GM12878 (cell line): ENCODE data around the gene DPM2. TPM values are rescaled to one million over a fixed set of nuclear protein-coding genes. Genes with fewer than 3 reads are reported as not detected.

Experiments
- BMI1 ChIP-seq: fragments of 450-650 bp; IDR thresholded peaks from 2 replicates; pipeline ENCODE4 v1.6.1; 2016; ENCODE audit warnings: mild to moderate bottlenecking, moderate library complexity, borderline replicate concordance
- BRCA1 ChIP-seq: IDR thresholded peaks from 2 replicates; pipeline ENCODE4 v1.6.1; 2011; ENCODE audit warnings: low read depth, low read length, improper control_type of control experiment
- CHD4 ChIP-seq: fragments of 200-600 bp; sonication (generic); IDR thresholded peaks from 2 replicates; pipeline ENCODE4 v1.6.1; 2016; ENCODE audit warnings: mild to moderate bottlenecking
- CUX1 ChIP-seq: IDR thresholded peaks from 2 replicates; pipeline ENCODE4 v1.6.1; 2012; ENCODE audit warnings: improper control_type of control experiment, low read depth, low read length; ENCODE audit not compliant: insufficient replicate concordance
- ELK1 ChIP-seq: IDR thresholded peaks from 2 replicates; pipeline ENCODE4 v1.6.1; 2012; ENCODE audit warnings: low read depth, low read length, improper control_type of control experiment
- EZH2 ChIP-seq: IDR thresholded peaks from 2 replicates; pipeline ENCODE4 v1.6.1; 2012; ENCODE audit warnings: low read depth, mild to moderate bottlenecking, control low read depth, inconsistent platforms, low read length, borderline replicate concordance; ENCODE audit not compliant: control insufficient read depth
- FOS ChIP-seq: IDR thresholded peaks from 3 replicates; pipeline ENCODE4 v1.6.1; 2011; ENCODE audit warnings: borderline replicate concordance; ENCODE audit not compliant: insufficient read length; ENCODE audit errors: extremely low read depth
- HCFC1 ChIP-seq: fragments of 150-350 bp; IDR thresholded peaks from 2 replicates; pipeline ENCODE4 v1.6.1; 2014; ENCODE audit warnings: low read length
- JUNB ChIP-seq: IDR thresholded peaks from 2 replicates; pipeline ENCODE4 v1.6.1; 2016; ENCODE audit warnings: antibody characterized with exemption, mild to moderate bottlenecking
- KLF5 ChIP-seq: fragments of 450-650 bp; IDR thresholded peaks from 2 replicates; pipeline ENCODE4 v1.6.1; 2014; ENCODE audit warnings: mild to moderate bottlenecking; ENCODE audit not compliant: partially characterized antibody
- MTA3 ChIP-seq: IDR thresholded peaks from 2 replicates; pipeline ENCODE4 v1.6.1; 2012; ENCODE audit warnings: low read length, inconsistent platforms, borderline replicate concordance
- NBN ChIP-seq: fragments of 450-650 bp; IDR thresholded peaks from 2 replicates; pipeline ENCODE4 v1.6.1; 2016
- NFYA ChIP-seq: IDR thresholded peaks from 2 replicates; pipeline ENCODE4 v1.6.1; 2011; ENCODE audit warnings: low read depth, mild to moderate bottlenecking, low read length, improper control_type of control experiment, borderline replicate concordance
- PBX3 ChIP-seq: IDR thresholded peaks from 2 replicates; pipeline ENCODE4 v1.6.1; 2011; ENCODE audit warnings: mild to moderate bottlenecking, low read depth, low read length, moderate library complexity; ENCODE audit not compliant: insufficient replicate concordance
- PKNOX1 ChIP-seq: fragments of 450-650 bp; IDR thresholded peaks from 2 replicates; pipeline ENCODE4 v1.6.1; 2016; ENCODE audit warnings: mild to moderate bottlenecking
- RAD51 ChIP-seq: fragments of 450-650 bp; IDR thresholded peaks from 2 replicates; pipeline ENCODE4 v1.6.1; 2016; ENCODE audit warnings: moderate library complexity, mild to moderate bottlenecking, inconsistent platforms
- SP1 ChIP-seq: IDR thresholded peaks from one replicate; pipeline ENCODE4 v1.6.1; 2011; ENCODE audit warnings: low read depth, low read length
- SREBF1 ChIP-seq: IDR thresholded peaks from 2 replicates; pipeline ENCODE4 v1.6.1; 2012; ENCODE audit warnings: mild to moderate bottlenecking, low read length
- ZBTB33 ChIP-seq: fragments of 450-650 bp; IDR thresholded peaks from 2 replicates; pipeline ENCODE4 v1.6.1; 2017; ENCODE audit warnings: mild to moderate bottlenecking
- ZNF217 ChIP-seq: fragments of 450-650 bp; IDR thresholded peaks from 2 replicates; pipeline ENCODE4 v1.6.1; 2017; ENCODE audit warnings: antibody characterized with exemption, mild to moderate bottlenecking
- polyA plus RNA-seq, 11 experiments: library from polyadenylated mRNA; depleted of rRNA in 4 of 11; unstranded in 6 of 11; stranded (reverse) in 5 of 11; fragments of >200 nt; fragmentation: Nextera tagmentation in 4 of 11; fragmentation: Illumina TruSeq in 1 of 11; extraction: Ambion mirVana in 4 of 11; extraction: Trizol in 1 of 11; gene quantifications; 1 replicate in 1 of 11; 2 replicates in 10 of 11; pipeline versions ENCODE4 v1.2.1 to v1.2.3, GENCODE V29; 2011 to 2016; ENCODE audit warnings: inconsistent platforms in 2 of 11, missing spikeins in 2 of 11, low read depth in 1 of 11
- total RNA-seq, 4 experiments: library from RNA; depleted of rRNA in 3 of 4; stranded (reverse); fragments of >200 nt in 3 of 4; fragmentation: Illumina TruSeq in 1 of 4; extraction: Trizol in 1 of 4; gene quantifications; 2 replicates each; pipeline versions ENCODE4 v1.2.1 to v1.2.3, GENCODE V29; 2013 to 2021

Gene DPM2
- total and polyA plus RNA-seq, 10 of the 15 experiments (the other 5 are each of a cell fraction or from before 2014, with no cell fraction given), result 22.7 to 77.9 (median 44.7) TPM

GRCh38 chr9:127980706-127981558 is 43.3 kb upstream of the DPM2 start, which contains the start of gene EEIG1 (continued):
- no peak for TF ChIP-seq CUX1
- TF ChIP-seq MTA3, result no peak
- TF ChIP-seq HCFC1, result no peak; the same call in 1 of the 2 replicates
- no peak for TF ChIP-seq JUNB
- no peak for TF ChIP-seq PKNOX1
- TF ChIP-seq ZBTB33, result no peak
- no peak for TF ChIP-seq BRCA1
- peak; percentile 87 for TF ChIP-seq SP1
- TF ChIP-seq PBX3, result no peak
- TF ChIP-seq CHD4, result no peak
- no peak for TF ChIP-seq RAD51
- no peak for TF ChIP-seq SREBF1
- TF ChIP-seq NFYA, result no peak
- peak; percentile 2 for TF ChIP-seq FOS
- TF ChIP-seq BMI1, result no peak
- no peak for TF ChIP-seq EZH2
- peak; percentile 77; the same call in 1 of the 2 replicates for TF ChIP-seq ZNF217
- TF ChIP-seq NBN, result 0 out of 2 replicates have a peak, but pooled peaks have one; percentile 27
- no peak for TF ChIP-seq KLF5
- TF ChIP-seq ELK1, result no peak
